Measurements from ENCODE around the gene SLC17A5. TPM values are rescaled to one million over a fixed set of nuclear protein-coding genes. Genes with fewer than 3 reads are reported as not detected.
"Not testable (repeated sequence)": the region's sequence is repeated elsewhere in the genome, so short reads cannot be mapped to it uniquely, and the experiment has no call there.

SLC17A5 gene
- total RNA-seq, 1 donor from 2014 or later = 8.1 TPM

- no peak overlapping the region for H3K27ac Mint-ChIP-seq
- no peaks in the 10 kb centered on the region for H3K27me3 Mint-ChIP-seq
- peaks cover 14% of the 10 kb centered on the region for H3K4me1 Mint-ChIP-seq (ENCODE audit: low read depth)
- no peak for TF ChIP-seq CTCF (IDR thresholded peaks at IDR 0.05; ENCODE audit: unreplicated experiment)
- DNase-seq (ENCODE audit: low spot score, unreplicated experiment) = no peak
- no peaks in the 10 kb centered on the region for H3K9me3 Mint-ChIP-seq (ENCODE audit: low read depth)
- no peaks in the 10 kb centered on the region for H3K36me3 Mint-ChIP-seq (ENCODE audit: insufficient read depth)
- no peak overlapping the region for H3K4me3 Mint-ChIP-seq (ENCODE audit: low read depth)
These were observed 97.0 kb downstream of the SLC17A5 start for GRCh38 chr6:73556836-73557235.

- not testable (repeated sequence) for H3K4me1 Mint-ChIP-seq (ENCODE audit: low read depth); H3K36me3 Mint-ChIP-seq (ENCODE audit: insufficient read depth); H3K9me3 Mint-ChIP-seq (ENCODE audit: low read depth); H3K27ac Mint-ChIP-seq; DNase-seq (ENCODE audit: low spot score, unreplicated experiment); H3K27me3 Mint-ChIP-seq; H3K4me3 Mint-ChIP-seq (ENCODE audit: low read depth)
These were observed 98.3 kb downstream of the SLC17A5 start for GRCh38 chr6:73555380-73555949.

DNA sequence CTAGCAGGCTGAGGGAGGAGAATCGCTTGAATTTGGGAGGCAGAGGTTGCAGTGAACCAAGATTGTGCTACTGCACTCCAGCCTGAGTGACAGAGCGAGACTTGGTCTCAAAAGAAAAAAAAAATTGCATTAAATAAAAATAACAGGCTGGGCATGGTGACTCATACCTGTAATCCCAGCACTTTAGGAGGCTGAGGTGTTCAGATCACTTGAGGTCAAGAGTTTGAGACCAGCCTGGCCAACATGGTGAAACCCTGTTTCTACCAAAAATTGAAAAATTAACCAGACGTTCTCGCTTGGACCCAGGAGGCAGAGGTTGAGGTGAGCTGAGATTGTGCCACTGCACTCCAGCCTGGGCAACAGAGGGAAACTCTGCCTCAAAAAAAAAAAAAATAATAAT lies 102.7 kb downstream of the SLC17A5 start:
- not testable (repeated sequence) for H3K36me3 Mint-ChIP-seq (ENCODE audit: insufficient read depth); H3K9me3 Mint-ChIP-seq (ENCODE audit: low read depth); DNase-seq (ENCODE audit: low spot score, unreplicated experiment); H3K27me3 Mint-ChIP-seq; H3K4me3 Mint-ChIP-seq (ENCODE audit: low read depth); H3K27ac Mint-ChIP-seq; H3K4me1 Mint-ChIP-seq (ENCODE audit: low read depth)

DNA sequence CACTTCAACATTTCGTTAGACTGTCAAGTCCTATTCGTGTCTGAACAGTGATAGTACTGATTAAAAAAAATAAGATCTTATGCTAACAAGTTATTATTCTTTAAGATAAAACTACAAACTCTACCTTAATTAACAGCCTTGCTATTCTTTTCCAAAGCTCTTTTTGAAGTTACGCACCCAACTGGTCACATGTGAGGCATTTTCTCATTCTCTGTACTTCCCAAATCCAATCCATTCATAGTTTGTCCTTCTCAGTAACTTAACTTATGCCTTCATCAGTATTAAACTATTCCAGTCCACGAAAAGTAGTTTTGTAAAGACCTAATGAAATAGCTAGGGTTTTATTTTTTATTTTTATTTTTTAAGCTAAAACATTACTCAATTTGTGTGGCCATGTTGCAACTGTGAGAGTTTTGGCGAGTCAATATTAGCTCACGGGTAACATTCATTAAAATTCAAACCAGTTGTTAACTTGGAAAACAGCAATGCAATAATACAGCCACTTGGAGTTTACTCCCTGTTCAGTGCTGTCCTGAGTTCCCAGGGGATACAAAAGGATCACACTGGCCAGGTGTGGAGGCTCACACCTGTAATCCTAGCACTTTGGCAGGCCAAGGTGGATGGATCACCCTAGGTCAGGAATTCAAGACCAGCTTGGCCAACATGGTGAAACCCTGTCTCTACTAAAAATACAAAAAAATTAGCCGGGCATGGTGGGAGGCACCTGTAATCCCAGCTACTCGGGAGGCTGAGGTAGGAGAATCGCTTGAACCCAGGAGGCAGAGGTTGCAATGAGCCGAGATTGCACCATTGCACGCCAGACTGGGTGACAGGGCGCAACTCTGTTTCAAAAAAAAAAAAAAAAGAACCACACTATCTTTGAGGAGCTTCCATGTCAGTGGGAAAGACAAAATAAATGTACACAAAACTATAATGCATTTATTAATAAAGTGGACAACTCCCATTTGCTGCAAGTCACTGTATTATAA lies 105.0 kb downstream of the SLC17A5 start:
- no peak for TF ChIP-seq CTCF (IDR thresholded peaks at IDR 0.05; ENCODE audit: unreplicated experiment)
- H3K27me3 Mint-ChIP-seq = no peaks in the 10 kb centered on the region
- H3K4me1 Mint-ChIP-seq (ENCODE audit: low read depth) = no peaks in the 10 kb centered on the region
- H3K27ac Mint-ChIP-seq = no peak overlapping the region
- no peak for DNase-seq (ENCODE audit: low spot score, unreplicated experiment)
- H3K36me3 Mint-ChIP-seq (ENCODE audit: insufficient read depth) = no peaks in the 10 kb centered on the region
- no peaks in the 10 kb centered on the region for H3K9me3 Mint-ChIP-seq (ENCODE audit: low read depth)
- no peak overlapping the region for H3K4me3 Mint-ChIP-seq (ENCODE audit: low read depth)

DNA sequence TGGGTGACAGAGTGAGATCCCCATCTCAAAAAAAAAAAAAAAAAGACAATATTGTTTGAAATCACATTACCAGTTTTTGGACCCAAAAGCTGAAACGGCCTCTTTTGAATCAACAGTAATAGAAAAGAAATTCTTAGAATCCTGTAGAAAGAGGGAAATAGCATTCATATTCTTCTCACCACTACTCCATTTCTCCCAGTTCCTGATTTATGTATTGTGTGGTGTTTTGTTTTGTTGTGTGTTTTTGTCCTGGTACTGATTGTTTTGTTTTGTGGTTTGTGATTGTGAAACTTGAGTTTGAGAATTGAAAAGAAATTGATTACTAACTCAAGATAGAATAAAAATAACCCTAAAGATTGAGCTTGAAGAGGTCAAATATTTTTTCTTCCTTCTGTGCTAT lies 106.8 kb downstream of the SLC17A5 start:
- H3K4me3 Mint-ChIP-seq (ENCODE audit: low read depth) = no peak overlapping the region
- no peak overlapping the region for H3K27ac Mint-ChIP-seq
- no peaks in the 10 kb centered on the region for H3K9me3 Mint-ChIP-seq (ENCODE audit: low read depth)
- TF ChIP-seq CTCF (IDR thresholded peaks at IDR 0.05; ENCODE audit: unreplicated experiment) = no peak
- H3K27me3 Mint-ChIP-seq = no peaks in the 10 kb centered on the region
- H3K36me3 Mint-ChIP-seq (ENCODE audit: insufficient read depth) = no peaks in the 10 kb centered on the region
- DNase-seq (ENCODE audit: low spot score, unreplicated experiment) = no peak
- H3K4me1 Mint-ChIP-seq (ENCODE audit: low read depth) = no peaks in the 10 kb centered on the region

Other genes with a start within 250 kb of the SLC17A5 start
- gene CGAS, start 201.7 kb downstream of the SLC17A5 start, total RNA-seq = 0.24 and 0.31 TPM in 2 replicates
- gene MTO1, start 192.3 kb downstream of the SLC17A5 start, total RNA-seq = 20.5 and 27.5 TPM in 2 replicates
- 12,032 and 12,129 TPM in 2 replicates for gene EEF1A1, start 133.0 kb downstream of the SLC17A5 start, total RNA-seq
- gene CD109, start 42.2 kb upstream of the SLC17A5 start, total RNA-seq = 0.24 and 0.27 TPM in 2 replicates

Measured in progenitor cell of endocrine pancreas (in vitro differentiated cells).